AG10803 (cell line): Measurements from ENCODE around the gene WWOX.

ENCODE experiments used
- DNase-seq: peaks from one replicate; pipeline ENCODE4 v3.0.0; 2010; ENCODE audit warnings: low read depth
- H3K4me3 ChIP-seq: 2 replicates; pipeline ENCODE4 v1.5.1; 2011; ENCODE audit warnings: mild to moderate bottlenecking, low read length, control low read depth
- CTCF ChIP-seq: conservative IDR thresholded peaks from 2 replicates; pipeline ENCODE4 v1.5.1; 2011; ENCODE audit warnings: mild to moderate bottlenecking, low read length, control low read depth, inconsistent platforms

The WWOX gene

GRCh38 chr16:78984324-78984723 is 884.9 kb downstream of the WWOX start:
- no peak for TF ChIP-seq CTCF
- DNase-seq: no peak
- H3K4me3 ChIP-seq: no peak overlapping the region

- no peak for DNase-seq
- no peak for TF ChIP-seq CTCF
- no peak overlapping the region for H3K4me3 ChIP-seq
These were observed 885.5 kb downstream of the WWOX start for GRCh38 chr16:78984887-78985464.

GRCh38 chr16:78985716-78986605 is 886.5 kb downstream of the WWOX start:
- no peak overlapping the region for H3K4me3 ChIP-seq
- TF ChIP-seq CTCF: no peak
- no peak for DNase-seq

GRCh38 chr16:78987666-78988065 is 888.2 kb downstream of the WWOX start:
- TF ChIP-seq CTCF: no peak
- H3K4me3 ChIP-seq: no peak overlapping the region
- no peak for DNase-seq

- TF ChIP-seq CTCF: no peak
- no peak overlapping the region for H3K4me3 ChIP-seq
- DNase-seq: no peak
These were observed 889.0 kb downstream of the WWOX start for GRCh38 chr16:78988361-78988969.

GRCh38 chr16:78990309-78990701 is 890.9 kb downstream of the WWOX start:
- DNase-seq: no peak
- no peak overlapping the region for H3K4me3 ChIP-seq
- TF ChIP-seq CTCF: no peak
